Mesendoderm (in vitro differentiated cells): Measurements from ENCODE around the gene FAF1.
"Not testable (repeated sequence)": the region's sequence is repeated elsewhere in the genome, so short reads cannot be mapped to it uniquely, and the experiment has no call there.

ENCODE experiments used
- DNase-seq: peaks from one replicate; pipeline ENCODE4 v3.0.0; 2013
- H2AK5ac ChIP-seq: 2 replicates; pipeline ENCODE4 v1.6.1; 2013; ENCODE audit warnings: low read length, inconsistent platforms
- H2BK120ac ChIP-seq: 2 replicates; pipeline ENCODE4 v1.6.1; 2013; ENCODE audit warnings: low read depth, mild to moderate bottlenecking, low read length, moderate library complexity, mixed read lengths
- H2BK15ac ChIP-seq: replicated peaks from 2 replicates; pipeline ENCODE4 v1.6.1; 2013; ENCODE audit warnings: low read depth, mild to moderate bottlenecking, moderate library complexity
- H2BK5ac ChIP-seq: 2 replicates; pipeline ENCODE4 v1.6.1; 2013; ENCODE audit warnings: low read length, inconsistent platforms
- H3K18ac ChIP-seq: 2 replicates; pipeline ENCODE4 v1.6.1; 2013; ENCODE audit warnings: mild to moderate bottlenecking, low read length, mixed read lengths
- H3K23ac ChIP-seq: one replicate; pipeline ENCODE4 v1.6.1; 2013; ENCODE audit warnings: low read length
- H3K27ac ChIP-seq: 2 replicates; pipeline ENCODE4 v1.5.1; 2013; ENCODE audit warnings: low read depth, mild to moderate bottlenecking, inconsistent platforms, low read length, moderate library complexity
- H3K27me3 ChIP-seq: 2 replicates; pipeline ENCODE4 v1.6.1; 2013; ENCODE audit warnings: low read length, control low read depth, mild to moderate bottlenecking, inconsistent platforms; ENCODE audit not compliant: insufficient read depth, poor library complexity
- H3K36me3 ChIP-seq: 2 replicates; pipeline ENCODE4 v1.6.1; 2013; ENCODE audit warnings: low read length, inconsistent platforms; ENCODE audit not compliant: control insufficient read depth, insufficient read depth
- H3K4ac ChIP-seq: one replicate; pipeline ENCODE4 v1.6.1; 2013; ENCODE audit warnings: low read depth, mild to moderate bottlenecking, low read length, moderate library complexity
- H3K4me1 ChIP-seq: 2 replicates; pipeline ENCODE4 v1.6.1; 2013; ENCODE audit warnings: low read depth, low read length, inconsistent platforms; ENCODE audit not compliant: control insufficient read depth
- H3K4me2 ChIP-seq: 2 replicates; pipeline ENCODE4 v1.6.1; 2013; ENCODE audit warnings: low read length
- H3K4me3 ChIP-seq: 2 replicates; pipeline ENCODE4 v1.5.1; 2013; ENCODE audit warnings: mild to moderate bottlenecking, low read length
- H3K56ac ChIP-seq: one replicate; pipeline ENCODE4 v1.6.1; 2013; ENCODE audit warnings: low read length
- H3K79me1 ChIP-seq: 2 replicates; pipeline ENCODE4 v1.6.1; 2013; ENCODE audit warnings: low read length, inconsistent platforms
- H3K79me2 ChIP-seq: 2 replicates; pipeline ENCODE4 v1.6.1; 2013; ENCODE audit warnings: mild to moderate bottlenecking, low read length; ENCODE audit not compliant: control insufficient read depth, insufficient read depth
- H3K9ac ChIP-seq: 2 replicates; pipeline ENCODE4 v1.6.1; 2013; ENCODE audit warnings: low read length, inconsistent platforms
- H4K5ac ChIP-seq: one replicate; pipeline ENCODE4 v1.6.1; 2013; ENCODE audit warnings: low read length
- H4K8ac ChIP-seq: one replicate; pipeline ENCODE4 v1.6.1; 2013; ENCODE audit warnings: low read depth, mild to moderate bottlenecking, control low read depth, low read length, moderate library complexity
- WGBS: extraction: QIAGEN DNeasy Blood & Tissue Kit; methylation state at CpG from one replicate; pipeline ENCODE4 v1.1.7; 2013; ENCODE audit warnings: low lambda C conversion rate, missing lambda C conversion rate; ENCODE audit not compliant: insufficient coverage; ENCODE audit errors: extremely low coverage; 5-methylcytosine and 5-hydroxymethylcytosine counted together

The FAF1 gene

DNA sequence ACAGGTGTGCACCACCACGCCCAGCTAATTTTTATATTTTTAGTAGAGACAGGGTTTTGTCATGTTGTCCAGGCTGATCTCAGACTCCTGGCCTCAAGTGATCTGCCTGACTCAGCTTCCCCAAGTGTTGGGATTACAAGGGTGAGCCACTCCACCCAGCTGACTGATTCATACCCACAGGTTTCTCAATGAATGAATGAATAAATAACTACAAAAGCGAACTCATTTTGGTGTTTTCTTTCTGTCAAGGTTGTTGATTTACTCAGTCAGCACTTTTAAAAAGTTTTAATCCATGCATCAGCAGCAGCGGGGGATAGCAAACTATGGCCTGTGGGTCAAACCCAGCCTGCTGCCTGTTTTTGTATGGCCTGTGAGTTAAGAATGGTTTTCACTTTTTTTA, 217.5 kb downstream of the FAF1 start:
- H4K5ac ChIP-seq = no peak overlapping the region
- H2BK15ac ChIP-seq = no peak overlapping the region
- H3K79me1 ChIP-seq = no peaks in the 10 kb centered on the region
- no peak for DNase-seq
- no peak overlapping the region for H3K9ac ChIP-seq
- no peak overlapping the region for H3K4ac ChIP-seq
- H3K79me2 ChIP-seq = no peaks in the 10 kb centered on the region
- H3K27me3 ChIP-seq = no peaks in the 10 kb centered on the region
- no peaks in the 10 kb centered on the region for H3K36me3 ChIP-seq
- H2AK5ac ChIP-seq = no peak overlapping the region
- no peak overlapping the region for H3K4me3 ChIP-seq
- H3K56ac ChIP-seq = no peak overlapping the region
- H3K27ac ChIP-seq = no peak overlapping the region
- no peak overlapping the region for H4K8ac ChIP-seq
- no peak overlapping the region for H2BK120ac ChIP-seq
- no peak overlapping the region for H3K23ac ChIP-seq
- WGBS = no CpG with 5 or more reads among the region's 3 CpGs
- H3K4me2 ChIP-seq = no peak overlapping the region
- H3K4me1 ChIP-seq = no peaks in the 10 kb centered on the region
- no peak overlapping the region for H3K18ac ChIP-seq
- no peak overlapping the region for H2BK5ac ChIP-seq

DNA sequence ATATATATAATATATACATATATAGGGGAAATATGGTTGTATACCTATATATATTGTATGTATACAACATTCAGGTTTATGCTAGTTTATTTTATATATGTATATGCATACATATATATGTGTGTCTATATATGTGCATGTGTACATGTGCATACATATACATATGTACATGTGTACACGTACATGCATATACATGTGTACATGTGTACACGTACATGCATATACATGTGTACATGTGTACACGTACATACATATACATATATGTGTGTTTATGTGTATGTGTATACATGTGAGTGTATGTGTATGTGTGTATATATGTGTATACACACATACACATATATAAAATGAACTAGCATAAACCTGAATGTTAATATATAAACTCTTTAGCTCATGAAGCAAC, 220.9 kb downstream of the FAF1 start:
- Histone ChIP-seq H3K9ac (no peak overlapping the region), H3K4me1 (no peaks in the 10 kb centered on the region), H3K56ac (no peak overlapping the region), H2BK120ac (no peak overlapping the region), H2BK15ac (no peak overlapping the region), H2AK5ac (no peak overlapping the region), H3K4ac (no peak overlapping the region), H2BK5ac (no peak overlapping the region), H4K8ac (no peak overlapping the region), H3K27me3 (no peaks in the 10 kb centered on the region), H3K36me3 (no peaks in the 10 kb centered on the region), H3K18ac (no peak overlapping the region), H3K79me2 (no peaks in the 10 kb centered on the region), H3K23ac (no peak overlapping the region), H4K5ac (no peak overlapping the region), H3K79me1 (no peaks in the 10 kb centered on the region), H3K4me2 (no peak overlapping the region), H3K4me3 (no peak overlapping the region), H3K27ac (no peak overlapping the region)
- no peak for DNase-seq
- no CpG with 5 or more reads among the region's 3 CpGs for WGBS

DNA sequence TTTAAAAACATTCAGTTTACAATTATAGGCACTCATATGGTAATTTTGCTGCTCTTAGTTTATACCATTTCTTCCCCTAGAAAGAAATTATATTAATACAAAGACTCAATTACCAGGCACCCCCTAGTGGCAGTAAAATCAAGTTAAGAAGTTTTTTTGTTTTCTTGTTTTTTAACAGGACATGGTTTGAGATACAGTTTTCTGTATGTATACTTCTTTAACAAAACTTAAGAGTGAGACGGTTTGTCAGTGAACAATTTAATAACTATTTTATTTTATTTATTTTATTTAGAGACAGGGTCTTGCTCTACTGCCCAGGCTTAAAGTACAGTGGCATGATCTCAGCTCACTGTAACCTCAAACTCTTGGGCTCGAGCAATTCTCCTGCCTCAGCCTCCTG, 224.6 kb downstream of the FAF1 start:
- Histone ChIP-seq H3K4me3 (no peak overlapping the region), H3K4me1 (no peaks in the 10 kb centered on the region), H3K18ac (no peak overlapping the region), H4K8ac (no peak overlapping the region), H3K79me2 (no peaks in the 10 kb centered on the region), H4K5ac (no peak overlapping the region), H3K4ac (no peak overlapping the region), H3K27me3 (no peaks in the 10 kb centered on the region), H3K27ac (no peak overlapping the region), H3K9ac (no peak overlapping the region), H3K36me3 (no peaks in the 10 kb centered on the region), H2BK5ac (no peak overlapping the region), H3K56ac (no peak overlapping the region), H3K4me2 (no peak overlapping the region), H3K23ac (no peak overlapping the region), H2AK5ac (no peak overlapping the region), H3K79me1 (no peaks in the 10 kb centered on the region), H2BK15ac (no peak overlapping the region), H2BK120ac (no peak overlapping the region)
- peak; percentile 22 for DNase-seq
- WGBS = no CpG with 5 or more reads among the region's 2 CpGs

DNA sequence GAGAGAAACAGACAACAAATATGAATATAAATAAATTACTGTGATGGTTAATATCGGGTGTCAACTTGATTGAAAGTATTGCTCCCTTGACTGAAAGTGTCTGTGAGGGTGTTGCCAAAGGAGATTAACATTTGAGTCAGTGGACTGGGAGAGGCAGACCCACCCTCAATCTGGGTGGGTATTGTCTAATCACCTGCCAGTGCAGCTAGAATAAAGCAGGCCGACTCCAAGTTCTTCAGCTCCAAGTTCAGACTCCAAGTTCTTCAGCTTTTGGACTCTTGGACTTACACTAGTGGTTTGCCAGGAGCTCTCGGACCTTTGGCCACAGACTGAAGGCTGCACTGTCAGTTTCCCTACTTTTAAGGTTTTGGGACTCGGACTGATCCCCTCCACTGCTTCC, 232.5 kb downstream of the FAF1 start:
- H3K9ac ChIP-seq, H4K8ac ChIP-seq, H2BK5ac ChIP-seq, H4K5ac ChIP-seq, H2BK120ac ChIP-seq, H3K4ac ChIP-seq, H3K27ac ChIP-seq, H3K4me2 ChIP-seq, H2BK15ac ChIP-seq, H3K56ac ChIP-seq, H3K23ac ChIP-seq, H3K36me3 ChIP-seq, H3K27me3 ChIP-seq, DNase-seq, H2AK5ac ChIP-seq, H3K4me1 ChIP-seq, H3K18ac ChIP-seq, H3K79me2 ChIP-seq, H3K4me3 ChIP-seq, H3K79me1 ChIP-seq: not testable (repeated sequence)
- WGBS = no CpG with 5 or more reads among the region's 4 CpGs

DNA sequence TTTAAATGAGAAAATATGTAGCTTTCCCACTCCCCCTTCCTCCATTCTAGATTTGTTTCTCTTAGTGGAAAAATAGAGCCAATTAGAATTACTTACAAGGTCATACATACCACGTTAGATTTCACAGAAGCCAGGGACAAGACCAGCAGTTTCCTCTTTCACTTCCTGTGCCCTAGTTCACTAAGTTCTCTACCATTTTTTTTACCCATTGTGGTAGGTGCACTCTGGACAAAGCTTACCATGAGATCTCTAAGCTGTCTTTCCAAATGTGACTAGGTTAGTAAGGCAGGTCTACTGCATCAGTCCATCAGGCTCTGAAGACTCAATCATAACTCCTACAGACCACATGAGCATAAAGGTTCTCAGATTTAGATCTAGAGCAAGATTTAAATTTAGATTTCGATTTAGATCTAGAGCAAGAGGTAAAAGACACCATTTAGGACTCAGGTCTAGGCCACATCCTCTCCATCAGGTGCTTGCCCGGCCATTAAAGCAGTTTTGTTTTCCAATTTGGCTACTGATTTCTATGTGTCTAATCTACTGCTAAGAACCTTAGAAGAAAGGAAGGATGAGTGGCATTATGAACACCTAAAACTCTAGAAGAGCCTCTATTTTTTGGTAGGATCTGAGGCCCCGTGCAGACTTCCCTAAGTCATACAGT, 235.3 kb downstream of the FAF1 start:
- no peak overlapping the region for H4K5ac ChIP-seq
- no peak overlapping the region for H3K4me2 ChIP-seq
- H3K27ac ChIP-seq = no peak overlapping the region
- no peaks in the 10 kb centered on the region for H3K36me3 ChIP-seq
- no peak overlapping the region for H3K4me3 ChIP-seq
- H3K18ac ChIP-seq = no peak overlapping the region
- H4K8ac ChIP-seq = no peak overlapping the region
- no peak overlapping the region for H3K9ac ChIP-seq
- no peak overlapping the region for H3K4ac ChIP-seq
- no peak overlapping the region for H2BK120ac ChIP-seq
- H3K79me2 ChIP-seq = no peaks in the 10 kb centered on the region
- H3K56ac ChIP-seq = no peak overlapping the region
- DNase-seq = no peak
- no peaks in the 10 kb centered on the region for H3K79me1 ChIP-seq
- no CpG with 5 or more reads among the region's 4 CpGs for WGBS
- H2BK15ac ChIP-seq = no peak overlapping the region
- H3K23ac ChIP-seq = no peak overlapping the region
- no peak overlapping the region for H2AK5ac ChIP-seq
- no peaks in the 10 kb centered on the region for H3K27me3 ChIP-seq
- H3K4me1 ChIP-seq = peaks cover 3% of the 10 kb centered on the region
- no peak overlapping the region for H2BK5ac ChIP-seq

DNA sequence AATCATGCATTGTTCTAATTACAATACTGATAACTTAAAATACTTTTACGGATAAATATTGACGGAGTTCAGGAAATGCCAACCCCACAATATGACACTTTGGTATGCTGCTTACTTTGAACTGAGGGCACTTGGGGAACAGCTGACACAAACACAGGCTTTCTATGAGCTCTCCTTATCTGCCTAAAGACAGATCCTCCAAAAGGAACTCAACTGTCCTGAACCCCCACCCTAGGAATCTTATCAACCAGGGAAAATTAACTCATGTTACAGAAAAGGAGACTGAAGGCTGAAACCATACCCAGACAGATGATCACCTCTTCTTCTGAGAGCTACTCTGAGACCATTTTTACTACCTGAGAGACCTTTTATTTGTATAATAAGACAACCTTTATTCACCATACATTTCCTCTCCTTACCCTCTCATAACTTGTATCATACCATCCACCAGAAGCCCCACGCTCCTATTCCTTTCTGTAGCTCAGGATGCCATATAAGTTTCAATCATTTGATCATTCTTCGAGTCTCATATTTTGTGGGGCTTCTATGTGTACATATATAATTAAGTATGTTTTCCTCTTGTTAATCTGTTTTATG, 239.5 kb downstream of the FAF1 start:
- no peak overlapping the region for H2BK5ac ChIP-seq
- no peak overlapping the region for H3K4me3 ChIP-seq
- no peaks in the 10 kb centered on the region for H3K79me2 ChIP-seq
- H3K56ac ChIP-seq = peak overlapping the region; percentile 1
- no peak overlapping the region for H2AK5ac ChIP-seq
- H2BK120ac ChIP-seq = no peak overlapping the region
- WGBS = no CpG with 5 or more reads among the region's 4 CpGs
- peak overlapping the region; percentile 14 for H3K18ac ChIP-seq
- H3K4me2 ChIP-seq = no peak overlapping the region
- no peak overlapping the region for H3K23ac ChIP-seq
- no peaks in the 10 kb centered on the region for H3K79me1 ChIP-seq
- H4K8ac ChIP-seq = no peak overlapping the region
- H3K27me3 ChIP-seq = no peaks in the 10 kb centered on the region
- no peak overlapping the region for H2BK15ac ChIP-seq
- H4K5ac ChIP-seq = no peak overlapping the region
- no peak overlapping the region for H3K4ac ChIP-seq
- H3K4me1 ChIP-seq = peaks cover 3% of the 10 kb centered on the region
- peak; percentile 84 for DNase-seq
- H3K27ac ChIP-seq = no peak overlapping the region
- no peaks in the 10 kb centered on the region for H3K36me3 ChIP-seq
- no peak overlapping the region for H3K9ac ChIP-seq
